GM21737 (cell line): ENCODE data around the gene SLC24A4.

Experiments
- ATAC-seq: cut with Tn5 transposase; IDR thresholded peaks from one replicate; pipeline ENCODE4 v1.9.1; 2021; ENCODE audit warnings: mild to moderate bottlenecking, moderate library complexity; ENCODE audit not compliant: unreplicated experiment

Gene SLC24A4

GRCh38 chr14:92316176-92316575 is 6.8 kb upstream of the SLC24A4 start:
- no peak for ATAC-seq

GRCh38 chr14:92316937-92317336 is 6.0 kb upstream of the SLC24A4 start:
- no peak for ATAC-seq

GRCh38 chr14:92317511-92317910 is 5.5 kb upstream of the SLC24A4 start:
- ATAC-seq: no peak

- no peak for ATAC-seq
These were observed 1.3 kb upstream of the SLC24A4 start for GRCh38 chr14:92321701-92322100.

GRCh38 chr14:92322516-92322915 is 449 bp upstream of the SLC24A4 start:
- ATAC-seq: no peak

GRCh38 chr14:92323916-92324818 is 1.2 kb downstream of the SLC24A4 start:
- ATAC-seq: no peak

- no peak for ATAC-seq
These were observed 2.9 kb downstream of the SLC24A4 start for GRCh38 chr14:92325835-92326234.

- no peak for ATAC-seq
These were observed 5.8 kb downstream of the SLC24A4 start for GRCh38 chr14:92328664-92329255.

GRCh38 chr14:92334050-92334449 is 11.1 kb downstream of the SLC24A4 start:
- no peak for ATAC-seq

- no peak for ATAC-seq
These were observed 13.4 kb downstream of the SLC24A4 start for GRCh38 chr14:92336363-92336762.

- ATAC-seq: no peak
These were observed 16.5 kb downstream of the SLC24A4 start for GRCh38 chr14:92339426-92339825.

- no peak for ATAC-seq
These were observed 17.1 kb downstream of the SLC24A4 start for GRCh38 chr14:92340071-92340470.

GRCh38 chr14:92340931-92341330 is 18.0 kb downstream of the SLC24A4 start:
- ATAC-seq: no peak

- ATAC-seq: no peak
These were observed 18.8 kb downstream of the SLC24A4 start for GRCh38 chr14:92341791-92342190.

- no peak for ATAC-seq
These were observed 25.2 kb downstream of the SLC24A4 start for GRCh38 chr14:92348154-92348553.

- no peak for ATAC-seq
These were observed 28.8 kb downstream of the SLC24A4 start for GRCh38 chr14:92351750-92352149.

- ATAC-seq: no peak
These were observed 29.4 kb downstream of the SLC24A4 start for GRCh38 chr14:92352158-92352985.

GRCh38 chr14:92353447-92353846 is 30.5 kb downstream of the SLC24A4 start:
- no peak for ATAC-seq

GRCh38 chr14:92356677-92357076 is 33.7 kb downstream of the SLC24A4 start:
- no peak for ATAC-seq

- no peak for ATAC-seq
These were observed 37.8 kb downstream of the SLC24A4 start for GRCh38 chr14:92360651-92361370.

GRCh38 chr14:92362781-92363235 is 39.8 kb downstream of the SLC24A4 start:
- ATAC-seq: no peak
